A673 (cell line): ENCODE results near the gene TFCP2L1. TPM values are rescaled to one million over a fixed set of nuclear protein-coding genes. Genes with fewer than 3 reads are reported as not detected.

ENCODE experiments used
- BruUV-seq: library from RNA; stranded (reverse); fragments of 400-500 nt; replicated peaks from 2 replicates; lab custom pipeline; 2021; lab: Mats Ljungman, UMichigan
- CTCF ChIA-PET: fragments of 300-600 bp; sonication (Branson Sonifier 250); formaldehyde crosslinking; loops from one replicate; lab custom pipeline; 2022; ENCODE audit warnings: antibody characterized with exemption; lab: Charles Lee
- POLR2A ChIA-PET: fragments of 300-600 bp; sonication (Branson Sonifier 250); formaldehyde crosslinking; loops from one replicate; lab custom pipeline; 2022; ENCODE audit warnings: antibody characterized with exemption; ENCODE audit not compliant: low non-redundant PET; lab: Charles Lee
- DNase-seq: peaks from one replicate; pipeline ENCODE4 v3.0.0-alpha.2; 2015; ENCODE audit warnings: low spot score
- H3K27ac ChIP-seq: fragments of 200-600 bp; sonication (generic); 2 replicates; pipeline ENCODE4 v1.5.1; 2016; ENCODE audit warnings: mixed run types, low read depth, mild to moderate bottlenecking, mixed read lengths, antibody characterized with exemption, low read length; ENCODE audit not compliant: poor library complexity, severe bottlenecking
- H3K27me3 ChIP-seq: fragments of 200-600 bp; sonication (generic); replicated peaks from 2 replicates; pipeline ENCODE4 v1.6.1; 2017; ENCODE audit warnings: mixed run types, low read depth, mild to moderate bottlenecking, mixed read lengths, antibody characterized with exemption, low read length; ENCODE audit not compliant: insufficient read depth, poor library complexity
- H3K36me3 ChIP-seq: fragments of 200-600 bp; sonication (generic); 2 replicates; pipeline ENCODE4 v1.6.1; 2016; ENCODE audit warnings: mixed run types, mild to moderate bottlenecking, mixed read lengths, antibody characterized with exemption, low read length; ENCODE audit not compliant: insufficient read depth, poor library complexity, severe bottlenecking
- H3K4me1 ChIP-seq: fragments of 200-600 bp; sonication (generic); 2 replicates; pipeline ENCODE4 v1.6.1; 2017; ENCODE audit warnings: mixed run types, mild to moderate bottlenecking, mixed read lengths, antibody characterized with exemption, low read length; ENCODE audit not compliant: insufficient read depth, poor library complexity, severe bottlenecking
- H3K4me3 ChIP-seq: fragments of 200-600 bp; sonication (generic); 2 replicates; pipeline ENCODE4 v1.5.1; 2016; ENCODE audit warnings: low read depth, mixed run types, mild to moderate bottlenecking, mixed read lengths, low read length; ENCODE audit not compliant: poor library complexity, severe bottlenecking
- H3K9me3 ChIP-seq: fragments of 200-600 bp; sonication (generic); 2 replicates; pipeline ENCODE4 v1.6.1; 2016; ENCODE audit warnings: mixed run types, low read depth, mild to moderate bottlenecking, mixed read lengths, antibody characterized with exemption, low read length; ENCODE audit not compliant: poor library complexity, severe bottlenecking
- EZH2 ChIP-seq: fragments of 200-600 bp; sonication (generic); IDR thresholded peaks from 2 replicates; pipeline ENCODE4 v1.6.1; 2017; ENCODE audit warnings: borderline replicate concordance, low read depth, mild to moderate bottlenecking, mixed read lengths, antibody characterized with exemption, low read length; ENCODE audit not compliant: poor library complexity, severe bottlenecking
- intact Hi-C: fragments of 100-400 bp; cut with micrococcal nuclease; formaldehyde crosslinking; loops from one replicate; pipeline ENCODE4 v1.10.0; 2022; ENCODE audit not compliant: unreplicated experiment
- total RNA-seq: library from RNA; stranded (reverse); gene quantifications from 2 replicates; pipeline ENCODE4 v1.2.3, GENCODE V29; 2021
- TF ChIP-seq, protein P1 (sequence below): fragments of 300-800, 200-600 bp; sonication (generic); conservative IDR thresholded peaks from 2 replicates; pipeline ENCODE4 v1.5.1; 2017; ENCODE audit warnings: low read depth, mild to moderate bottlenecking, antibody characterized with exemption, low read length, moderate library complexity, mixed read lengths

The TFCP2L1 gene
- total RNA-seq, 1 experiment from 2014 or later, result not detected

DNA sequence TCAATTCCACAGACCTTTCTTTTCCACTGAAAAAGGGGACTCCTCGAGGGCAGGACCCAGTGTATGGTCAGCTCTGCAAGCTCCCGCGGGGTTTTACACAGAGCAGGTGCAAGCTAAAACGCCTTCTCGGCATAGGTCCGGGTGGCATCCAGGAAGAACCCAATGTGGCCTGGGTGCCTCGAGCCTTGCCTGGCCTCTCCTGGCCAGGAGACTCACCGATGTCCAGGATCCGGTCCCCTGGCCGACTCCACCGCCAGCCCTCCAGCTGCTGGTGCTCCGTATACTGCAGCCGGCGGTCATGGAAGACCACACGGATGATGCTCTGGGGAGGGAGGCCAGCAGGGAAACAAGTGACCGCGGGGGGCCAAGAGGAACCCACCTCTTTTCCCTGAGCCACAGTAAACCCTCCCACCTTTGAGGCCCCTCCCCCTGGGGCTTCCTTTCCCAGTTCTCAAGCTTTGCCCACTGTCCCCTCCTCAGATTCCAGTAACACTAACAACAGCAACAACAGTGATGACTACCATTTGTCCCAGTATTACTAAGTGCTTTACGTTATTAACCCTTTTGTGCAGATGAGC, 36.1 kb downstream of the TFCP2L1 start:
- H3K36me3 ChIP-seq, result no peaks in the 10 kb centered on the region
- no peaks in the 10 kb centered on the region for H3K4me1 ChIP-seq
- H3K4me3 ChIP-seq, result no peak overlapping the region
- POLR2A ChIA-PET, result no interaction called here
- TF ChIP-seq, protein P1, sequence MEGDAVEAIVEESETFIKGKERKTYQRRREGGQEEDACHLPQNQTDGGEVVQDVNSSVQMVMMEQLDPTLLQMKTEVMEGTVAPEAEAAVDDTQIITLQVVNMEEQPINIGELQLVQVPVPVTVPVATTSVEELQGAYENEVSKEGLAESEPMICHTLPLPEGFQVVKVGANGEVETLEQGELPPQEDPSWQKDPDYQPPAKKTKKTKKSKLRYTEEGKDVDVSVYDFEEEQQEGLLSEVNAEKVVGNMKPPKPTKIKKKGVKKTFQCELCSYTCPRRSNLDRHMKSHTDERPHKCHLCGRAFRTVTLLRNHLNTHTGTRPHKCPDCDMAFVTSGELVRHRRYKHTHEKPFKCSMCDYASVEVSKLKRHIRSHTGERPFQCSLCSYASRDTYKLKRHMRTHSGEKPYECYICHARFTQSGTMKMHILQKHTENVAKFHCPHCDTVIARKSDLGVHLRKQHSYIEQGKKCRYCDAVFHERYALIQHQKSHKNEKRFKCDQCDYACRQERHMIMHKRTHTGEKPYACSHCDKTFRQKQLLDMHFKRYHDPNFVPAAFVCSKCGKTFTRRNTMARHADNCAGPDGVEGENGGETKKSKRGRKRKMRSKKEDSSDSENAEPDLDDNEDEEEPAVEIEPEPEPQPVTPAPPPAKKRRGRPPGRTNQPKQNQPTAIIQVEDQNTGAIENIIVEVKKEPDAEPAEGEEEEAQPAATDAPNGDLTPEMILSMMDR, result no peak
- no peak for TF ChIP-seq EZH2
- no peaks in the 10 kb centered on the region for H3K27me3 ChIP-seq
- no TSS peak for BruUV-seq
- intact Hi-C loops, result no loop called here
- CTCF ChIA-PET, result no interaction called here
- DNase-seq, result no peak
- no peak overlapping the region for H3K27ac ChIP-seq
- H3K9me3 ChIP-seq, result no peaks in the 10 kb centered on the region

DNA sequence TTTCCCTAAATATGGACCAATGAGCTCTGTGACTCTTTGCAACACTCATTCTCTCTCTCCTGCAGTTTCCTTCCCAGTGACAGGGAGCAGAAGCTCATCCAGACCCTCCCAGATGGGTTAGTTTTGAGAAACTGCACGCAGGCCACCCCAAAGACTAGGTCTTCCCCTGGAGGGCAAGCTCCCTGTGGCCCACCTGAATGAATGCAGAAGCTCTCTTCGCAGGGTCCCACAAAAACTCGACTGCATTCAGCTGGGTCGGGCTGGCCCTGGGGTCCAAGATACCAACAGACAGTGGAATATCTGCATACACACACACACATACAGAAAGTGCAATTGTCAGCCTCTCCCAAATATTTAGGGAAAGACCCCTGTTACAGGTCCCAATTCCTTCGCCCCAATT, 37.0 kb downstream of the TFCP2L1 start:
- TF ChIP-seq EZH2, result no peak
- TF ChIP-seq, protein P1, result no peak
- H3K4me1 ChIP-seq, result no peaks in the 10 kb centered on the region
- H3K4me3 ChIP-seq, result no peak overlapping the region
- BruUV-seq, result no TSS peak
- POLR2A ChIA-PET, result no interaction called here
- CTCF ChIA-PET, result no interaction called here
- H3K9me3 ChIP-seq, result no peaks in the 10 kb centered on the region
- no peak overlapping the region for H3K27ac ChIP-seq
- intact Hi-C loops, result no loop called here
- no peaks in the 10 kb centered on the region for H3K27me3 ChIP-seq
- DNase-seq, result no peak
- H3K36me3 ChIP-seq, result no peaks in the 10 kb centered on the region

DNA sequence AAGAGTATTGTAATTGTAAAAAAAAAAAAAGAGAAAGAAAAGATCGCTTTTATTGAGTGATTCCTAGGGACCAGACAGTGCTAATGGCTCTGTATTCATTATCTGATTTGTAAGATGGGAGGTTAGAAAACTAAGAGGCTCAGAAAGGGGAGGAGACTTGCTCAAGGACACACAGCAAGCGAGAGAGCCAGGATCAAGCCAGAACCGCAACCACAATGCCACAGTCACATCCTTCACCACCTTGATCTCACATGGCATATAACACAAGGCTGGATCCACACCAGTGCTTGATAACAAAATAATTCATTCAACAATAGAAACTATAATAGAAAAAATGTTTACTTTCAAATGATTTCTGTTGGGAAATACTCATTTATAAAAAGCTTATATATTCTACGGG, 37.5 kb downstream of the TFCP2L1 start:
- intact Hi-C loops, result no loop called here

More for the DNA sequence above, 37.5 kb downstream of the TFCP2L1 start:
- Histone ChIP-seq H3K9me3 (no peaks in the 10 kb centered on the region), H3K4me3 (no peak overlapping the region), H3K4me1 (no peaks in the 10 kb centered on the region), H3K27ac (no peak overlapping the region), H3K36me3 (no peaks in the 10 kb centered on the region), H3K27me3 (no peaks in the 10 kb centered on the region)
- DNase-seq, result no peak
- no peak for TF ChIP-seq EZH2
- TF ChIP-seq, protein P1, result no peak
- POLR2A ChIA-PET, result no interaction called here
- CTCF ChIA-PET, result no interaction called here
- BruUV-seq, result no TSS peak
